Astrocyte of the cerebellum (primary cell): ENCODE results near the gene HEXA.

Source experiments
- DNase-seq: peaks from one replicate; pipeline ENCODE4 v3.0.0-alpha.2; 2011; ENCODE audit warnings: low read depth
- H3K4me3 ChIP-seq: 2 replicates; pipeline ENCODE4 v1.5.1; 2011; ENCODE audit warnings: mild to moderate bottlenecking, low read depth, low read length, moderate library complexity
- in situ Hi-C: cut with HindIII; loops from 2 replicates; pipeline ENCODE4 v1.10.0; 2017; ENCODE audit warnings: low sequenced_read_pairs
- TF ChIP-seq, protein P1 (sequence below): IDR thresholded peaks from 2 replicates; pipeline ENCODE4 v1.5.1; 2012; ENCODE audit warnings: low read length, low read depth, moderate library complexity, mild to moderate bottlenecking; ENCODE audit errors: missing control alignments

Gene HEXA

DNA sequence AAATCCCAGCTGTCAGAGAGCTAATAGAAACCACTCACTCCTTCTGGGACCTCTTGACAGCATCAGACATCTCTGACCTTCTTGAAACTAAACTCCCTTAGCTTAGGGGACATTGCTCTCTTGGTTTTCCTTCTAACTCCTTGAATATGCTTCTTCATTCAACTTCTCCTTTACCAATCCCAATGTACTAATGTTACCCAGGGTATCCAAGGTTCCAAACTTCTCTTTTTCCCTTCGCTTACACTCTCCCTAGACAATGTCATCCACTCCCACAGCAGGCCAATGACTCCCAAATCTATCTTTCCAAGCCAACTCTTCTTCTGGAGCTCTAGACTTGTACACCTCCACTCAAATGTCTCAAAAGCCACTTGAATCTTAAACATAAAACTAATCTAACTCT is 14.6 kb downstream of the HEXA start:
- in situ Hi-C loops: no loop called here
- no peak for DNase-seq
- TF ChIP-seq, protein P1, sequence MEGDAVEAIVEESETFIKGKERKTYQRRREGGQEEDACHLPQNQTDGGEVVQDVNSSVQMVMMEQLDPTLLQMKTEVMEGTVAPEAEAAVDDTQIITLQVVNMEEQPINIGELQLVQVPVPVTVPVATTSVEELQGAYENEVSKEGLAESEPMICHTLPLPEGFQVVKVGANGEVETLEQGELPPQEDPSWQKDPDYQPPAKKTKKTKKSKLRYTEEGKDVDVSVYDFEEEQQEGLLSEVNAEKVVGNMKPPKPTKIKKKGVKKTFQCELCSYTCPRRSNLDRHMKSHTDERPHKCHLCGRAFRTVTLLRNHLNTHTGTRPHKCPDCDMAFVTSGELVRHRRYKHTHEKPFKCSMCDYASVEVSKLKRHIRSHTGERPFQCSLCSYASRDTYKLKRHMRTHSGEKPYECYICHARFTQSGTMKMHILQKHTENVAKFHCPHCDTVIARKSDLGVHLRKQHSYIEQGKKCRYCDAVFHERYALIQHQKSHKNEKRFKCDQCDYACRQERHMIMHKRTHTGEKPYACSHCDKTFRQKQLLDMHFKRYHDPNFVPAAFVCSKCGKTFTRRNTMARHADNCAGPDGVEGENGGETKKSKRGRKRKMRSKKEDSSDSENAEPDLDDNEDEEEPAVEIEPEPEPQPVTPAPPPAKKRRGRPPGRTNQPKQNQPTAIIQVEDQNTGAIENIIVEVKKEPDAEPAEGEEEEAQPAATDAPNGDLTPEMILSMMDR: no peak
- no peak overlapping the region for H3K4me3 ChIP-seq

DNA sequence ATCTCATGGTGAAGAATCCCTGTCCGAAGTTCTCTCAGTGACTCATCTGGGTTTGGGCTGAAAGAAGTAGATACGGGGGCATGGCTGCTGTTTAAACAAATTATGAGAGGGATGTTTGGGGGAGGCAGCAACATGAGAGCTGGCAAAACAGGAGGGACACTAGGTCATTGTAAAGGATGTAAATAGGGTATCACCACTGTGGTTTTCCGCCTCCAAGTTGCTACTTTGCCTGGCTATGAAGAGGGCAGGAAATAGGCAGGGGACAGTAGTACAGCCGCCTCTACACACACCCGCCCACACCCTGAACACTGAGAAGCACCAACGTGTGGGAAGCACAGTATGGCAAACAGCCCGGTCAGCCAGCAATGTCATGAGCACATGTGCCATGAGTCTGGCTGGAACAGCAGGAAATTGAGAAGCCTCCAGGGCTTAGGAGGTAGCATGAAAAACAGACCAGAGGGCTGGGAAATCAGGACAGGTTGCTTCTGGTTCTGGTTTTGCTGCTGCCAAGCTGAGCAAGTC is 17.1 kb downstream of the HEXA start:
- in situ Hi-C loops: no loop called here
- no peak for DNase-seq
- H3K4me3 ChIP-seq: no peak overlapping the region
- TF ChIP-seq, protein P1: no peak

DNA sequence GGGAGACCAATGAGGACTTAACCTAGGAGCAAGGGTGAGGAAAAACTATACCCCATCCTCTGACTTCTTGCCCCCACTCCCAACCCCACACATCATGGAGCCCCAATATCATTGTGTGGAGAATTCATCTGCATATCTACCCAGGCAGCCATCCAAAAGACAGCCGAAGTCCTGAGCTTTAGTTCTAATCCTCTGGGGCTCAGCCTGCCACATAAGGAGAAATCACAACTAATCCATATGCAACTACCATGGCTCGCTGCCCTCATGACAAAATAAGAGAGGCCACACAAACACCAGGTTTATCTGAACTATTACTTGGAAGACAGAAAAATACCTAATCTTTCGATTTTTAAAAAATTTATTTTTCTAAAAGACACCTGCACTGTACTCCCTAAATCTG is 17.7 kb downstream of the HEXA start:
- TF ChIP-seq, protein P1: no peak
- no peak for DNase-seq
- H3K4me3 ChIP-seq: no peak overlapping the region
- in situ Hi-C loops: no loop called here

DNA sequence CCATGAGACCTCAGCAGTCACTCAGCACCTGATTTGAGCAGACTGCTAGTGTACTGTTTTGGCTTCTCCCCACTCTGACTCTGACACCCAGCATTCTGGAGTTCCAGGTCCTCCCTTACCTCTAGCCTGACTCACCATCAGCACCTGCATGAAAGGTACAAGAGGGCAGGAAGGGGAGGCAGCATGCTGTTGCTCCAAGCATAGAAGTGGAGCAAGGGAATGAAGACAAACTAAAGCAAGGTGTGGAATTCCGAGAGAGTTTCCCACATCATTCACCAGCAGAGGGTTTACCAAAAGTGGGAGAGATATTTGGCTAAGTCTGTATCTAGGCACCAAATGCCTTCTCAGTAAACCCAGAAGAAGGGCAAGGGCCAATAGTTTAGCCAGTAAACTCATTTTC is 21.3 kb downstream of the HEXA start:
- H3K4me3 ChIP-seq: no peak overlapping the region
- in situ Hi-C loops: no loop called here
- TF ChIP-seq, protein P1: no peak
- DNase-seq: no peak

DNA sequence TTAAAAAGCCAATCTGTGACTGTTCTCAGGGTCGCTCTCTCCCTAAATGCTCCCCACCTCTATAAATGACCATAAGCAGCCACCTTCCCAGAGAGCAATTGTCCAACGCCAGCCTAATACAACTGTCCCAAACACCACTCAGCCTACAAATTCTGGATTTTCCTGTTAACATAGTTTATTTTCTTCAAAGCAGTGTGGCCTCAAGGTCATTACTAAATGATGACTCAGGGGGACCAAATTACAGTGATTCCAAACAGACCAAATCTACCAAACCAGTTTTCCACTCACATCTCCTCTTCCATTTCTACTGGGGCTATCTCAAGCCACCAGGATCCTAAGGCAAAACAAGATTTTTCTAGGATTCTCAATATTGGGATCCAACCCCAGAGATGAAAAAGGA is 22.5 kb downstream of the HEXA start:
- in situ Hi-C loops: no loop called here
- DNase-seq: no peak
- H3K4me3 ChIP-seq: no peak overlapping the region

DNA sequence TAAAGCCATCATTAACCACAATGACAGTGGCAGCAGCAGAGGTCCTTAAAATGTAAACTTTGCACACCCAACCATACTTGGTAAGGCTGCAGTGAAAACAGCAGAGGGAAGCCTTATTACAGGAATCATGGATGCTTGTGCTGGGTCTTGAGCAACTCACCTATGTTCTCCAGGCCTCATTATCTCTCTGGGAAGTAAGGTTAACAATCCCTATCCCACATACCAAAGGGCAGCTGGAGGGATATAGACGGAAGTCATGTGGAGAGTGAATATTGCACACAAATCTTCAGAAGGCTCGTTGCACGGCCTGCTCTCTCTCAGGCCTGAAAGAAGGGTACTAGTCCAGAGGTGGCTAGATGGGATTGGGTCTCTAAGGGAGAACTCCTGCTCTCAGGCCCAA is 30.0 kb downstream of the HEXA start:
- DNase-seq: no peak
- in situ Hi-C loops: no loop called here
- H3K4me3 ChIP-seq: no peak overlapping the region
- TF ChIP-seq, protein P1: no peak

More for the DNA sequence above, 22.5 kb downstream of the HEXA start:
- TF ChIP-seq, protein P1: no peak

DNA sequence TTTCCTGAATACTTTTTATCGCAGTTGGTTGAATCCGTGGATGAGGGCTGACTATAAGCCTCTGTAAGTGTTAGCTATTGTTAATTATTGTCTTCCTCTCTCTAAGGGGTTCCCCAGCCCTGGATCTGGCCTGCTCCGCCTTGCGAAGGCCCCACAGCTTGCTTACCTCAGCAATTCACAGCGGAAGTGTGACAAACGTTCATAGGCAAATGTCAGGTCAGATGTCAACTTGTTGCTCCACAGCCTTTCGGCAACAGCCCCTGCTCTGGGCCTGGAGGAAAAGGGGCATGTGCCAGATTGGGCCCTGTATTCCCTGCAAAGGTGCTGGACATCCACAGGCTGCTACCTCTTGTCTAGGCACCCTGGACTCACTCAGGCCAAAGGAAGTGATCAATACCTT is 30.5 kb downstream of the HEXA start:
- DNase-seq: no peak
- TF ChIP-seq, protein P1: no peak
- in situ Hi-C loops: no loop called here
- no peak overlapping the region for H3K4me3 ChIP-seq
